ENCODE results near the gene PDE10A.

PDE10A gene

DNA sequence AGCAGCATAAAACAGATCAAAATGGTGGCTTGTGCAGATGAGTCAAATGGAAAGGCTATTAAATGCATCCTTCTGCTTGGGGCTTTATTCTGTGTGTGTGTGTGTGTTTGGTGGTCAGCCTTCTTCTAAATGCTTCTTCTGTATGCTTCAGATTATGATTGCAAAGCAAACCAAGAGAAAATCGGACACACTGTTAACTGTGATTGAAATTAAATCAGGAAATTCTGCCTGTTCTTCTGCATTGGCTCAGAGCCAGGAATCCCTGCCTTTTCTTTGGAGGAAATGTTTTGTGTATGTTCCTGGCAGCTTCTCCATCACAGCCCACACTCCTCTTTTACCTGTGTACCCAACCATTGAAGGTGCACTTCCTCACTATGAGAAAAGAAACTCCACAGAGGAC lies 22.3 kb upstream of the PDE10A start:
- ATAC-seq: no peak
- TF ChIP-seq ZFP3 (CRISPR knock-in tag; IDR thresholded peaks at IDR 0.05): no peak
- TF ChIP-seq BACH2 (CRISPR knock-in tag; IDR thresholded peaks at IDR 0.05; ENCODE audit: borderline replicate concordance): no peak

DNA sequence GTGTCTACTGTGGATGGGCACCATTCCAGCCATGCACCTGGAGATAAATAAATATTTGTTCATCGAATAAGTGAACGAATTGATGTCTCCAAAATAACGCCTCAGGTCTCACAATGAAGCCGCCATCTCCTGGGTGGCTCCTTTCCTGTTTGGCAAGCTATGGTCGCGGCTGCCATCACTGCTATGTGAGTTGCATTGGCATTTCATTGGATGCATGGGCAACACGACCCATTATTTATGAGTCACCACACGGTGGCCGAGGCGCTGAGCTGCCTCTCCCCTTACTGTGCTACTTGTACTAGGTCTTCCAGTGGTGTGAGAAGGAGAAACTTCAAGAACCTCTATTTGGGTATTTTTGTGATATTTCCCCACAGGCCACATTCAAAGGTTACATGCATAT lies 21.3 kb upstream of the PDE10A start:
- ATAC-seq: no peak

DNA sequence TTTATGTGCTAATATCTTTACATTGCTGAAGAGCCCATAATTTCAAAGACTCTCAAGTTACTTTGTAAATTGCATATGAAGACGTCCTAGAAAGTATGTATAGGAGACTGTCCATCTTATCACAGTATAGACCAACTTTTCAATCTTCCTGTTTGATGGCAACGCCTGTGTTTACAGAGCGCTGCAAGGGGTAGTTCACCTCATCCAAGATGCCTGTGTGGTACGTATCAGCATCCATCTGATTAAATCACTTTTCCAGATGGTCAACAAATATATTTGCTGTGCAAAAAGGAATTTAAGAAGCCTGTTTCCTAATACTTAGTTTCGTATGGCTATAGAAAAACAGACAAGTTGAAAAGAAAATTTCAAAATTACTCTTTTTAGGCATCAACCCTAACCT lies 17.9 kb upstream of the PDE10A start:
- no peak for ATAC-seq
- TF ChIP-seq BACH2 (CRISPR knock-in tag; IDR thresholded peaks at IDR 0.05; ENCODE audit: borderline replicate concordance): no peak
- no peak for TF ChIP-seq SNAI2 (CRISPR knock-in tag; IDR thresholded peaks at IDR 0.05)
- no peak for TF ChIP-seq PPARA (CRISPR knock-in tag; IDR thresholded peaks at IDR 0.05; ENCODE audit: borderline replicate concordance)
- TF ChIP-seq ZNF70 (CRISPR knock-in tag; IDR thresholded peaks at IDR 0.05): no peak
- TF ChIP-seq ZFP30 (CRISPR knock-in tag; IDR thresholded peaks at IDR 0.05): no peak
- no peak for TF ChIP-seq ARNTL (CRISPR knock-in tag; IDR thresholded peaks at IDR 0.05; ENCODE audit: borderline replicate concordance, low read depth)
- no peak for TF ChIP-seq PATZ1 (CRISPR knock-in tag; IDR thresholded peaks at IDR 0.05; ENCODE audit: borderline replicate concordance)
- no peak for TF ChIP-seq ZFP3 (CRISPR knock-in tag; IDR thresholded peaks at IDR 0.05)
- TF ChIP-seq ISL1 (CRISPR knock-in tag; IDR thresholded peaks at IDR 0.05): no peak

More for the DNA sequence above, 21.3 kb upstream of the PDE10A start:
- TF ChIP-seq CREB5 (CRISPR knock-in tag; IDR thresholded peaks at IDR 0.05; ENCODE audit: low read depth) (no peak), PATZ1 (CRISPR knock-in tag; IDR thresholded peaks at IDR 0.05; ENCODE audit: borderline replicate concordance) (no peak), ZFP3 (CRISPR knock-in tag; IDR thresholded peaks at IDR 0.05) (no peak), ZNF8 (CRISPR knock-in tag; IDR thresholded peaks at IDR 0.05) (no peak), BACH2 (CRISPR knock-in tag; IDR thresholded peaks at IDR 0.05; ENCODE audit: borderline replicate concordance) (no peak), ZFP30 (CRISPR knock-in tag; IDR thresholded peaks at IDR 0.05) (no peak), ISL1 (CRISPR knock-in tag; IDR thresholded peaks at IDR 0.05) (no peak), OSR1 (CRISPR knock-in tag; IDR thresholded peaks at IDR 0.05) (no peak), GLIS3 (CRISPR knock-in tag; IDR thresholded peaks at IDR 0.05) (no peak), CSDC2 (CRISPR knock-in tag; IDR thresholded peaks at IDR 0.05) (no peak), PPARA (CRISPR knock-in tag; IDR thresholded peaks at IDR 0.05; ENCODE audit: borderline replicate concordance) (no peak), TOX (CRISPR knock-in tag; IDR thresholded peaks at IDR 0.05; ENCODE audit: borderline replicate concordance) (no peak)
- TF ChIP-seq, protein P1, sequence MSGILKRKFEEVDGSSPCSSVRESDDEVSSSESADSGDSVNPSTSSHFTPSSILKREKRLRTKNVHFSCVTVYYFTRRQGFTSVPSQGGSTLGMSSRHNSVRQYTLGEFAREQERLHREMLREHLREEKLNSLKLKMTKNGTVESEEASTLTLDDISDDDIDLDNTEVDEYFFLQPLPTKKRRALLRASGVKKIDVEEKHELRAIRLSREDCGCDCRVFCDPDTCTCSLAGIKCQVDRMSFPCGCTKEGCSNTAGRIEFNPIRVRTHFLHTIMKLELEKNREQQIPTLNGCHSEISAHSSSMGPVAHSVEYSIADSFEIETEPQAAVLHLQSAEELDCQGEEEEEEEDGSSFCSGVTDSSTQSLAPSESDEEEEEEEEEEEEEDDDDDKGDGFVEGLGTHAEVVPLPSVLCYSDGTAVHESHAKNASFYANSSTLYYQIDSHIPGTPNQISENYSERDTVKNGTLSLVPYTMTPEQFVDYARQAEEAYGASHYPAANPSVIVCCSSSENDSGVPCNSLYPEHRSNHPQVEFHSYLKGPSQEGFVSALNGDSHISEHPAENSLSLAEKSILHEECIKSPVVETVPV (CRISPR knock-in tag; IDR thresholded peaks at IDR 0.05): no peak
- TF ChIP-seq, protein P2, sequence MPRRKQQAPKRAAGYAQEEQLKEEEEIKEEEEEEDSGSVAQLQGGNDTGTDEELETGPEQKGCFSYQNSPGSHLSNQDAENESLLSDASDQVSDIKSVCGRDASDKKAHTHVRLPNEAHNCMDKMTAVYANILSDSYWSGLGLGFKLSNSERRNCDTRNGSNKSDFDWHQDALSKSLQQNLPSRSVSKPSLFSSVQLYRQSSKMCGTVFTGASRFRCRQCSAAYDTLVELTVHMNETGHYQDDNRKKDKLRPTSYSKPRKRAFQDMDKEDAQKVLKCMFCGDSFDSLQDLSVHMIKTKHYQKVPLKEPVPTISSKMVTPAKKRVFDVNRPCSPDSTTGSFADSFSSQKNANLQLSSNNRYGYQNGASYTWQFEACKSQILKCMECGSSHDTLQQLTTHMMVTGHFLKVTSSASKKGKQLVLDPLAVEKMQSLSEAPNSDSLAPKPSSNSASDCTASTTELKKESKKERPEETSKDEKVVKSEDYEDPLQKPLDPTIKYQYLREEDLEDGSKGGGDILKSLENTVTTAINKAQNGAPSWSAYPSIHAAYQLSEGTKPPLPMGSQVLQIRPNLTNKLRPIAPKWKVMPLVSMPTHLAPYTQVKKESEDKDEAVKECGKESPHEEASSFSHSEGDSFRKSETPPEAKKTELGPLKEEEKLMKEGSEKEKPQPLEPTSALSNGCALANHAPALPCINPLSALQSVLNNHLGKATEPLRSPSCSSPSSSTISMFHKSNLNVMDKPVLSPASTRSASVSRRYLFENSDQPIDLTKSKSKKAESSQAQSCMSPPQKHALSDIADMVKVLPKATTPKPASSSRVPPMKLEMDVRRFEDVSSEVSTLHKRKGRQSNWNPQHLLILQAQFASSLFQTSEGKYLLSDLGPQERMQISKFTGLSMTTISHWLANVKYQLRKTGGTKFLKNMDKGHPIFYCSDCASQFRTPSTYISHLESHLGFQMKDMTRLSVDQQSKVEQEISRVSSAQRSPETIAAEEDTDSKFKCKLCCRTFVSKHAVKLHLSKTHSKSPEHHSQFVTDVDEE (CRISPR knock-in tag; IDR thresholded peaks at IDR 0.05): no peak

DNA sequence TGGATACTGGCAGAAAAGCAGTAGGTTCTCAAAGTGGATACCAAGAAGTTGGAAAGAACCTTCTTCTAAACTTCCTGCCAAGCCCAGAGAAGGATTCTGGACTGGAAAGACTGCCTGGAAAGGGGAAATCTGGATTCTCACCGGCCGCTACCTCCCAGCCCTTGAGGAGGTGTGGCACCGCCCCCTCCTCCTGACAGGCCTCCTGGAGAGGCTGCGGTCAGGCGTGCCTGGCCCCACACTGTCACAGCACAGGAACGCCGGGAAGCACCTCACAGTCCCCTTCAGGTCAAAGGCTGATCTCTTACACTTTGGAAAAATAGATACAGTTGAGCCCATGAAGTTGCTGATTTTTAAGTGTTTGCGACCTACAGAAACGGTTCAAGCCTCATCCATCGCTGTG lies 16.3 kb upstream of the PDE10A start:
- ATAC-seq: no peak
- TF ChIP-seq POU6F1 (CRISPR knock-in tag; IDR thresholded peaks at IDR 0.05; ENCODE audit: borderline replicate concordance, low read depth) (no peak), ZNF70 (CRISPR knock-in tag; IDR thresholded peaks at IDR 0.05) (no peak), ZNF8 (CRISPR knock-in tag; IDR thresholded peaks at IDR 0.05) (no peak), CREB5 (CRISPR knock-in tag; IDR thresholded peaks at IDR 0.05; ENCODE audit: low read depth) (no peak), ZFP3 (CRISPR knock-in tag; IDR thresholded peaks at IDR 0.05) (no peak), ZNF565 (CRISPR knock-in tag; conservative IDR thresholded peaks at IDR 0.05; ENCODE audit: low read depth) (no peak), GLIS3 (CRISPR knock-in tag; IDR thresholded peaks at IDR 0.05) (no peak), ESRRG (CRISPR knock-in tag; IDR thresholded peaks at IDR 0.05) (no peak)
- TF ChIP-seq, protein P2 (CRISPR knock-in tag; IDR thresholded peaks at IDR 0.05): no peak

Measured in SK-N-SH treated with all-trans-retinoic acid at 6 μM for 48 hours (cell line).